GM12874 (cell line): ENCODE measurements around the gene EML6.

ENCODE experiments used
- CTCF ChIP-seq: IDR thresholded peaks from 2 replicates; pipeline ENCODE4 v1.5.1; 2011; ENCODE audit warnings: low read depth, mild to moderate bottlenecking, control low read depth, low read length, moderate library complexity; ENCODE audit not compliant: insufficient read depth

The EML6 gene

DNA sequence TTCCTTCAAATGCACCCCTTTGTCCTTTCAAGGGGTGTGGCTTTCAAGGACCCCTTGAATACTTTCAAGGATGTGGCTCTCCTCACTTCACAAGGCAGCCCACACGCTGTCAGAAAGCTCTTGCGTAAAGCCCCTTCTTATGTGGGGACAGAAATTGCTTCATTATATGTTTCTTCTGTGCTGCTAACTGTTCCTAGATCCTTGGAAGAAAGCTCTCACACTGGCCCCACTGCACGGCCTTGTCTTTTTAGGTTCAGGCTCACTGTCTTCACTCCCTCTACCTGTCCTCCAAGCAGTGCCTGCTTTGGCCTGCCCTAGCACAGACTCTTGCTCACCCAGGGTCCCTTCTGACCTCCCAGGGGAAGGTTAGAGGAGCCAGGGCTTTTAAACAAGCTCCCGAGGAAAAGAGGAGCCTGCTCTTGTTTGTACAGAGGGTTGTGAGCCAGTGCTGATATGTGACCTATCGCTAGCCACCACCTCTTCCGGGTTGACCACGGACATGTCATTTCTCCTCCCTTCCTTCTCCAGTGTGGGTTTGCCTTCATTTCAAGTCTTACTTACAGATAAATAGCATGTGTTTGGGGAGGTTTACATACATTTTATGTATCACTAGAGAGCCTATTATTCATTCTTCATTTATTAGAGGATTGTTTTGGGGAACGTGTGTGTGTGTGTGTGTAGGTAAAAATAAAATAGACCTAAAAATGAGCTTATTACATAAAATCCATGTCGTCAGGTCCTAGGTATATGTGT, 232.1 kb downstream of the EML6 start:
- no peak for TF ChIP-seq CTCF

DNA sequence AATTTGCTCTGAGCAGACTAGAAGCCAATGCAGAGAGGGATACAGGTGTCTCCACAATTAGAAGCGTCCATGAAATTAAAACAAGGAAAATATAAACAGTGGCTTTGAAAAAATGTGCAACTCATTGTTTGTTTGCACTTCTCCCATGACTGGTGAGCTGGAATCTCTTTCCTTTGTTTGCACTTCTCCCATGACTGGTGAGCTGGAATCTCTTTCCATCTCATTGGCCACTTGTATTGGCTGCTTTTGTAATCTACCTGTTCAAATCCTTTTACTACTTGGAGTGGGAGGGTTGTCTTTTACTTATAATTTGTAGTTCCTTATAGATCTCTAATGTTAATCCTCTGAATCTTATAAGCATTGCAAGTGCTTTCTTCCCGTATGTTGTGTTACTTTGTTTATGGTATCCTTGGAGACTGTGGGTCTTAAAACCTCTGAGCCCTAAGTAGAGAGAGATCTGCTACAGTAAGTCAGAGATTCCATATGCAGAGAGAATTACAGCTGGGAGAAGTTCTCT, 232.7 kb downstream of the EML6 start:
- TF ChIP-seq CTCF = no peak

- TF ChIP-seq CTCF = no peak
Observed at GRCh38 chr2:54957321-54957999, 234.0 kb downstream of the EML6 start.

DNA sequence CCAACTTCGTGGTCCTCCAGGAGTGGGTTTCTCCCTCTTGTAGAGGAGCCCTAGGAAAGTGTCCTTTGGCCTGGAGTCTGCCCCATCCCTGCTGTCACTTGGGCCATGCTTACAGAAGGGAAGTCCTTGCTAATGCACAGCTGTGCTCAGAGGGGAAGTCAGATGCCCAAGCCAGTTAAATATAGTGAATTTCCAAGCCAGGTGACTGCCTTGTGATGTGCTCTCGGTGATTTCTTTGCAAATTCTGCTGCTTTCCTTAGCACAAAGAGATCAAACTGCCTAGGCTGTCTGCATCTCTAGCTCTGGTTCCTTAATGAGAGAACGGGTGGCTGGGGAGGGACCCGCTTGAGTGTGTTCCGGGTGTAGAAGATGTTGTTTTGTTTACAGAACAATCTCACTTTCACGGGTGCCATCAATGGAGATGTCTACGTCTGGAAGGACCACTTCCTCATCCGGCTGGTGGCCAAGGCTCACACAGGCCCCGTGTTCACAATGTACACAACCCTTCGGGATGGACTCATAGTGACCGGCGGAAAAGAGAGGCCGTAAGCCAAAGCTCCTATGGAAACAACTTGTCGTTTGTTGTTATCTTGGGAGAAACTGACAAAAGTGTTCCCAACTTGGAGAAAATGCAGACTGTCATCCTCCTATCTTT, 235.4 kb downstream of the EML6 start:
- no peak for TF ChIP-seq CTCF

- no peak for TF ChIP-seq CTCF
Observed at GRCh38 chr2:54960164-54960563, 236.7 kb downstream of the EML6 start.

DNA sequence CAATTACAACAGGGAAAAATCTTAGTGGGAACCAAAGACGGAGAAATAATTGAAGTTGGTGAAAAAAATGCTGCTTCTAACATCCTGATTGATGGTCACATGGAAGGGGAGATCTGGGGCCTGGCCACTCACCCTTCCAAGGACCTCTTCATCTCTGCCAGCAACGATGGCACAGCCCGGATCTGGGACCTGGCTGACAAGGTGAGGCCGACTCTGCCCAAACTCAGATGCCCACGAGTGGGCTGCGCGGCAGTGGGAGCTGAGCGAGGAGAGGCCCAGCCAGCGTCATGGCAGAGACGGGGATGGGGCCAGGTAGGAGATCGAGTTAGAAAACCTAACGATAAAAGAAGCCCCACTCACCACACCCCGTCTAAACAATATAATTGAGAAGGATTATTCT, 239.0 kb downstream of the EML6 start:
- no peak for TF ChIP-seq CTCF

GRCh38 chr2:54962935-54963440, 239.5 kb downstream of the EML6 start:
- no peak for TF ChIP-seq CTCF
